HEK293T (cell line): ENCODE results near the gene ETNPPL.

Experiments used
- CTCF ChIA-PET: fragments of 350-600 bp; formaldehyde crosslinking; extraction: SDS; loops from one replicate; lab custom pipeline; 2021; ENCODE audit warnings: antibody characterized with exemption, inconsistent platforms; lab: Yijun Ruan, JAX
- POLR2A ChIA-PET: fragments of 350-600 bp; formaldehyde crosslinking; extraction: SDS; loops from one replicate; lab custom pipeline; 2020; ENCODE audit warnings: antibody characterized with exemption, inconsistent platforms; lab: Yijun Ruan, JAX
- DNase-seq: peaks from one replicate; pipeline ENCODE4 v3.0.0; 2012; ENCODE audit warnings: mixed read lengths; ENCODE audit errors: extremely low spot score
- ARNT ChIP-seq: fragments of 450-650 bp; IDR thresholded peaks from 2 replicates; pipeline ENCODE4 v1.6.1; 2017; ENCODE audit warnings: mild to moderate bottlenecking
- BHLHE40 ChIP-seq: fragments of 450-650 bp; IDR thresholded peaks from 2 replicates; pipeline ENCODE4 v1.6.1; 2016; ENCODE audit warnings: mild to moderate bottlenecking, moderate library complexity, borderline replicate concordance
- CTBP1 ChIP-seq: fragments of 450-650 bp; IDR thresholded peaks from 2 replicates; pipeline ENCODE4 v1.6.1; 2016; ENCODE audit warnings: borderline replicate concordance
- ELF4 ChIP-seq: fragments of 450-650 bp; IDR thresholded peaks from 2 replicates; pipeline ENCODE4 v1.6.1; 2017; ENCODE audit warnings: antibody characterized with exemption
- FOXA1 ChIP-seq: fragments of 450-650 bp; IDR thresholded peaks from 2 replicates; pipeline ENCODE4 v1.6.1; 2016; ENCODE audit warnings: mild to moderate bottlenecking
- FOXK2 ChIP-seq: fragments of 450-650 bp; IDR thresholded peaks from 2 replicates; pipeline ENCODE4 v1.6.1; 2016; ENCODE audit warnings: mild to moderate bottlenecking
- FOXM1 ChIP-seq: fragments of 450-650 bp; IDR thresholded peaks from 2 replicates; pipeline ENCODE4 v1.6.1; 2017; ENCODE audit warnings: mild to moderate bottlenecking, borderline replicate concordance
- HDGF ChIP-seq: fragments of 450-650 bp; IDR thresholded peaks from 2 replicates; pipeline ENCODE4 v1.6.1; 2017; ENCODE audit warnings: antibody characterized with exemption, borderline replicate concordance
- L3MBTL2 ChIP-seq: fragments of 450-650 bp; conservative IDR thresholded peaks from 2 replicates; pipeline ENCODE4 v1.6.1; 2016; ENCODE audit warnings: mild to moderate bottlenecking
- LEF1 ChIP-seq: fragments of 450-650 bp; IDR thresholded peaks from 2 replicates; pipeline ENCODE4 v1.6.1; 2017; ENCODE audit warnings: mild to moderate bottlenecking, borderline replicate concordance
- NFRKB ChIP-seq: fragments of 450-650 bp; IDR thresholded peaks from 2 replicates; pipeline ENCODE4 v1.6.1; 2016; ENCODE audit warnings: mild to moderate bottlenecking, moderate library complexity
- PKNOX1 ChIP-seq: fragments of 450-650 bp; IDR thresholded peaks from 2 replicates; pipeline ENCODE4 v1.6.1; 2016
- SP1 ChIP-seq: fragments of 450-650 bp; IDR thresholded peaks from 2 replicates; pipeline ENCODE4 v1.6.1; 2017
- SUZ12 ChIP-seq: fragments of 450-650 bp; IDR thresholded peaks from 2 replicates; pipeline ENCODE4 v1.6.1; 2016; ENCODE audit warnings: mild to moderate bottlenecking
- TARDBP ChIP-seq: fragments of 450-650 bp; IDR thresholded peaks from 2 replicates; pipeline ENCODE4 v1.6.1; 2016
- ZNF384 ChIP-seq: fragments of 450-650 bp; IDR thresholded peaks from 2 replicates; pipeline ENCODE4 v1.6.1; 2016

ETNPPL gene

GRCh38 chr4:108709722-108710121, 53.1 kb downstream of the ETNPPL start:
- POLR2A ChIA-PET = no interaction called here
- CTCF ChIA-PET = no interaction called here
- no peak for DNase-seq
- TF ChIP-seq NFRKB = no peak
- no peak for TF ChIP-seq FOXM1
- TF ChIP-seq CTBP1 = no peak
- no peak for TF ChIP-seq PKNOX1
- TF ChIP-seq ELF4 = no peak
- TF ChIP-seq HDGF = no peak
- no peak for TF ChIP-seq ARNT
- TF ChIP-seq L3MBTL2 = no peak

GRCh38 chr4:108709234-108709633, 53.6 kb downstream of the ETNPPL start:
- ChIA-PET CTCF (no interaction called here), POLR2A (no interaction called here)
- no peak for DNase-seq
- TF ChIP-seq CTBP1 (no peak), HDGF (no peak), BHLHE40 (no peak), L3MBTL2 (no peak), SUZ12 (no peak), LEF1 (no peak), ELF4 (no peak), FOXK2 (no peak), ARNT (no peak), NFRKB (no peak)

- no peak for DNase-seq
- TF ChIP-seq ZNF384 = no peak
- TF ChIP-seq HDGF = no peak
- TF ChIP-seq PKNOX1 = no peak
- no peak for TF ChIP-seq NFRKB
- TF ChIP-seq FOXM1 = no peak
- no peak for TF ChIP-seq FOXK2
- TF ChIP-seq SUZ12 = no peak
- no peak for TF ChIP-seq SP1
- no peak for TF ChIP-seq FOXA1
- TF ChIP-seq BHLHE40 = no peak
- no peak for TF ChIP-seq ELF4
- no peak for TF ChIP-seq LEF1
- CTCF ChIA-PET = interaction anchor here (1.4 kb wide), 1 partner anchor 17 kb away, joined by 3 read pairs; no protein-coding TSS in a partner anchor
- POLR2A ChIA-PET = interaction anchor here (0.6 kb wide), 1 partner anchor 400 kb away, joined by 3 read pairs; no protein-coding TSS in a partner anchor
Measured at GRCh38 chr4:108706289-108706688, 56.6 kb downstream of the ETNPPL start.

DNA sequence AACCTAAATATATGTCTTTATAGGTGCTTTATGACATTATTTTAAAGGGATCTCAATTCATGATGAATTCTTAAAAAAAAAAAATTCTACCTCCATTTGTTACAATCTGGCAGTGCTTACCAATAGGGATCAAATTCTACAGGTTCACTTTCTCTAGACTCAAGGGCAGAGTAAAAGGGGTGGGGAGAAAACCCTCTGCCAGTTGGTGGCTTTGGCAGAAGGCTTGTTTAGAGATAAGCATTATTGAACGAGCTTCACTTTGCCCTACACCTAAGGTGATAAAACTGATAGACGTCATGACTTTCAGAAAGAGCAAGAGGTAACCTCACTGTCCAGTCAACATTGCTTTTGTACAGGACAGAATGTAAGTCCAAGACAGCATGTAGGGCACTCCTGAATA, 58.9 kb downstream of the ETNPPL start:
- TF ChIP-seq SUZ12 = no peak
- TF ChIP-seq ARNT = no peak
- no peak for TF ChIP-seq FOXM1
- no peak for TF ChIP-seq ZNF384
- TF ChIP-seq ELF4 = no peak
- no peak for TF ChIP-seq CTBP1
- TF ChIP-seq HDGF = no peak
- TF ChIP-seq LEF1 = no peak
- no peak for TF ChIP-seq L3MBTL2
- no peak for TF ChIP-seq BHLHE40
- TF ChIP-seq FOXA1 = no peak
- TF ChIP-seq NFRKB = no peak
- no peak for TF ChIP-seq PKNOX1
- TF ChIP-seq FOXK2 = no peak
- TF ChIP-seq TARDBP = no peak
- TF ChIP-seq SP1 = no peak
- CTCF ChIA-PET = no interaction called here
- POLR2A ChIA-PET = no interaction called here
- DNase-seq = no peak

DNA sequence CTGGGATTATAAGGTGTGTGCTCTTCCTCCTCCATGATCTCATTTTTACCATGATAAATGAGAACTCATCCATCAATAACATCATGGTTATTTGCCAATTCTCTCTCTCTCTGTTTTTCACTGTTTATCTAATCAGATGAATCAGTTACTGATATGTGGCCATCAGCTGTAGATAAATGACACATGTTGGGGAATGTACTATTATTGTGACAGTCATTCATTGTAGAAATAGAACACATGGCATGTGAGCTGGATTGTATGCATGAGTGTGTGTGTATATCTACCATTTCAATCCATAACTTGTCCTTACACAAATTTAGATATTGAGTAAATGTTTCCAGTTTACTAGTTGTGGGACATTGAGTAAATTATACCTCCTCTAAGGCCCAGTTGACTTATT, 59.5 kb downstream of the ETNPPL start:
- CTCF ChIA-PET = no interaction called here
- DNase-seq = no peak
- POLR2A ChIA-PET = no interaction called here
- no peak for TF ChIP-seq ZNF384

- ChIA-PET CTCF (no interaction called here), POLR2A (no interaction called here)
- DNase-seq = no peak
- no peak for TF ChIP-seq SP1
- no peak for TF ChIP-seq LEF1
- TF ChIP-seq HDGF = no peak
- TF ChIP-seq FOXA1 = no peak
- TF ChIP-seq ARNT = no peak
- no peak for TF ChIP-seq BHLHE40
- TF ChIP-seq L3MBTL2 = no peak
Measured at GRCh38 chr4:108702960-108703359, 59.9 kb downstream of the ETNPPL start.
